H9 (cell line): ENCODE results near the gene GRIN2A. TPM values are rescaled to one million over a fixed set of nuclear protein-coding genes. Genes with fewer than 3 reads are reported as not detected.

Experiments used
- DNase-seq: peaks from one replicate; pipeline ENCODE4 v3.0.0-alpha.2; 2017
- H2AFZ ChIP-seq: one replicate; pipeline ENCODE4 v1.6.1; 2013; ENCODE audit warnings: mild to moderate bottlenecking, low read length, control low read depth, moderate library complexity
- H2AK5ac ChIP-seq: 2 replicates; pipeline ENCODE4 v1.6.1; 2013; ENCODE audit warnings: low read length, control low read depth, mixed read lengths; ENCODE audit not compliant: insufficient read length
- H2BK120ac ChIP-seq: one replicate; pipeline ENCODE4 v1.6.1; 2013; ENCODE audit warnings: low read depth, mild to moderate bottlenecking, low read length, control low read depth, inconsistent platforms; ENCODE audit not compliant: poor library complexity, severe bottlenecking
- H2BK12ac ChIP-seq: 2 replicates; pipeline ENCODE4 v1.6.1; 2013; ENCODE audit warnings: low read length, control low read depth, mixed read lengths, low read depth; ENCODE audit not compliant: insufficient read length
- H2BK15ac ChIP-seq: 2 replicates; pipeline ENCODE4 v1.6.1; 2013; ENCODE audit warnings: low read depth, low read length, control low read depth
- H2BK20ac ChIP-seq: one replicate; pipeline ENCODE4 v1.6.1; 2013; ENCODE audit warnings: low read depth, mild to moderate bottlenecking, low read length, control low read depth, inconsistent platforms; ENCODE audit not compliant: poor library complexity, severe bottlenecking
- H2BK5ac ChIP-seq: 2 replicates; pipeline ENCODE4 v1.6.1; 2013; ENCODE audit warnings: low read length, control low read depth, mixed read lengths; ENCODE audit not compliant: insufficient read length
- H3K14ac ChIP-seq: 2 replicates; pipeline ENCODE4 v1.6.1; 2013; ENCODE audit warnings: low read length, control low read depth; ENCODE audit not compliant: insufficient read depth
- H3K18ac ChIP-seq: 2 replicates; pipeline ENCODE4 v1.6.1; 2013; ENCODE audit warnings: low read depth, mild to moderate bottlenecking, mixed read lengths, low read length, control low read depth; ENCODE audit not compliant: insufficient read length
- H3K23ac ChIP-seq: 2 replicates; pipeline ENCODE4 v1.6.1; 2013; ENCODE audit warnings: low read length, control low read depth, mixed read lengths, low read depth; ENCODE audit not compliant: insufficient read length
- H3K23me2 ChIP-seq: 2 replicates; pipeline ENCODE4 v1.6.1; 2013; ENCODE audit warnings: low read depth, mild to moderate bottlenecking, mixed read lengths, low read length, control low read depth; ENCODE audit not compliant: insufficient read length, poor library complexity, severe bottlenecking
- H3K27ac ChIP-seq: 2 replicates; pipeline ENCODE4 v1.5.1; 2013; ENCODE audit warnings: low read length, control low read depth, mixed read lengths, low read depth; ENCODE audit not compliant: insufficient read length
- H3K27me3 ChIP-seq: 2 replicates; pipeline ENCODE4 v1.6.1; 2013; ENCODE audit warnings: low read length, control low read depth, inconsistent platforms; ENCODE audit not compliant: insufficient read depth
- H3K4ac ChIP-seq: 2 replicates; pipeline ENCODE4 v1.6.1; 2013; ENCODE audit warnings: low read depth, mild to moderate bottlenecking, control low read depth, inconsistent platforms, low read length, moderate library complexity
- H3K4me1 ChIP-seq: 2 replicates; pipeline ENCODE4 v1.6.1; 2013; ENCODE audit warnings: low read length, control low read depth, inconsistent platforms; ENCODE audit not compliant: insufficient read depth
- H3K4me2 ChIP-seq: 2 replicates; pipeline ENCODE4 v1.6.1; 2013; ENCODE audit warnings: low read length, control low read depth, mixed read lengths; ENCODE audit not compliant: insufficient read length, insufficient read depth
- H3K56ac ChIP-seq: 2 replicates; pipeline ENCODE4 v1.6.1; 2013; ENCODE audit warnings: low read depth, mild to moderate bottlenecking, mixed read lengths, low read length, control low read depth; ENCODE audit not compliant: insufficient read length
- H3K79me1 ChIP-seq: 2 replicates; pipeline ENCODE4 v1.6.1; 2013; ENCODE audit warnings: low read depth, mild to moderate bottlenecking, moderate library complexity, low read length, control low read depth, inconsistent platforms; ENCODE audit not compliant: insufficient read depth, poor library complexity, severe bottlenecking
- H3K79me2 ChIP-seq: 2 replicates; pipeline ENCODE4 v1.6.1; 2013; ENCODE audit warnings: low read length, control low read depth, inconsistent platforms; ENCODE audit not compliant: insufficient read depth
- H3K9ac ChIP-seq: 2 replicates; pipeline ENCODE4 v1.6.1; 2013; ENCODE audit warnings: low read length, control low read depth, mixed read lengths; ENCODE audit not compliant: insufficient read length; ENCODE audit errors: extremely low read depth
- H3K9me3 ChIP-seq: one replicate; pipeline ENCODE4 v1.6.1; 2013; ENCODE audit warnings: low read depth, low read length, inconsistent platforms; ENCODE audit not compliant: control insufficient read depth
- H3T11ph ChIP-seq: one replicate; pipeline ENCODE4 v1.6.1; 2013; ENCODE audit warnings: mild to moderate bottlenecking, low read length, control low read depth, inconsistent platforms
- H4K20me1 ChIP-seq: one replicate; pipeline ENCODE4 v1.6.1; 2013; ENCODE audit not compliant: control insufficient read depth, insufficient read length, insufficient read depth
- H4K5ac ChIP-seq: 2 replicates; pipeline ENCODE4 v1.6.1; 2013; ENCODE audit warnings: low read depth, mild to moderate bottlenecking, mixed read lengths, low read length, control low read depth; ENCODE audit not compliant: insufficient read length
- H4K8ac ChIP-seq: replicated peaks from 2 replicates; pipeline ENCODE4 v1.6.1; 2013; ENCODE audit warnings: low read length, control low read depth, mixed read lengths, low read depth; ENCODE audit not compliant: insufficient read length
- H4K91ac ChIP-seq: 2 replicates; pipeline ENCODE4 v1.6.1; 2013; ENCODE audit warnings: low read depth, mild to moderate bottlenecking, moderate library complexity, mixed read lengths, low read length, control low read depth; ENCODE audit not compliant: insufficient read length
- H3K27ac Mint-ChIP-seq, 3 experiments: 2 replicates in 2 of 3; 3 replicates in 1 of 3; pipeline ENCODE4 v1.8.0; 2020 to 2021; ENCODE audit warnings: mixed read lengths in 3 of 3, mild to moderate bottlenecking in 1 of 3, moderate library complexity in 1 of 3
- H3K27me3 Mint-ChIP-seq: 2 replicates; pipeline ENCODE4 v1.8.0; 2021; ENCODE audit warnings: low read depth, mild to moderate bottlenecking, moderate library complexity, mixed read lengths
- H3K36me3 Mint-ChIP-seq, 3 experiments: 2 replicates in 2 of 3; 3 replicates in 1 of 3; pipeline ENCODE4 v1.8.0; 2020 to 2021; ENCODE audit warnings: low read depth in 3 of 3, mixed read lengths in 3 of 3; ENCODE audit not compliant: insufficient read depth in 1 of 3
- H3K4me1 Mint-ChIP-seq, 2 experiments: 2 replicates each; pipeline ENCODE4 v1.8.0; 2020; ENCODE audit warnings: mixed read lengths in 2 of 2
- H3K4me3 Mint-ChIP-seq, 2 experiments: 2 replicates in 1 of 2; 3 replicates in 1 of 2; pipeline ENCODE4 v1.8.0; 2020 to 2021; ENCODE audit warnings: mild to moderate bottlenecking in 2 of 2, mixed read lengths in 2 of 2, moderate library complexity in 1 of 2
- H3K9me3 Mint-ChIP-seq, 2 experiments: 2 replicates in 1 of 2; 3 replicates in 1 of 2; pipeline ENCODE4 v1.8.0; 2020; ENCODE audit warnings: mild to moderate bottlenecking in 2 of 2, mixed read lengths in 2 of 2, moderate library complexity in 1 of 2
- WGBS: extraction: QIAGEN DNeasy Blood & Tissue Kit; methylation state at CpG from one replicate; pipeline ENCODE4 v1.1.7; 2013; ENCODE audit warnings: missing lambda C conversion rate, low lambda C conversion rate, mixed read lengths; ENCODE audit not compliant: insufficient read length; ENCODE audit errors: extremely low coverage; 5-methylcytosine and 5-hydroxymethylcytosine counted together
- total RNA-seq: library from RNA; stranded (reverse); gene quantifications from 2 replicates; pipeline ENCODE4 v1.2.1, GENCODE V29; 2021
- TF ChIP-seq, protein P1 (sequence below): fragments of 200-600 bp; sonication (generic); conservative IDR thresholded peaks from 3 replicates; pipeline ENCODE4 v1.8.0; 2021; ENCODE audit warnings: antibody characterized with exemption, mild to moderate bottlenecking

Gene GRIN2A
- total RNA-seq, 1 experiment from 2014 or later, result 1.5 TPM

DNA sequence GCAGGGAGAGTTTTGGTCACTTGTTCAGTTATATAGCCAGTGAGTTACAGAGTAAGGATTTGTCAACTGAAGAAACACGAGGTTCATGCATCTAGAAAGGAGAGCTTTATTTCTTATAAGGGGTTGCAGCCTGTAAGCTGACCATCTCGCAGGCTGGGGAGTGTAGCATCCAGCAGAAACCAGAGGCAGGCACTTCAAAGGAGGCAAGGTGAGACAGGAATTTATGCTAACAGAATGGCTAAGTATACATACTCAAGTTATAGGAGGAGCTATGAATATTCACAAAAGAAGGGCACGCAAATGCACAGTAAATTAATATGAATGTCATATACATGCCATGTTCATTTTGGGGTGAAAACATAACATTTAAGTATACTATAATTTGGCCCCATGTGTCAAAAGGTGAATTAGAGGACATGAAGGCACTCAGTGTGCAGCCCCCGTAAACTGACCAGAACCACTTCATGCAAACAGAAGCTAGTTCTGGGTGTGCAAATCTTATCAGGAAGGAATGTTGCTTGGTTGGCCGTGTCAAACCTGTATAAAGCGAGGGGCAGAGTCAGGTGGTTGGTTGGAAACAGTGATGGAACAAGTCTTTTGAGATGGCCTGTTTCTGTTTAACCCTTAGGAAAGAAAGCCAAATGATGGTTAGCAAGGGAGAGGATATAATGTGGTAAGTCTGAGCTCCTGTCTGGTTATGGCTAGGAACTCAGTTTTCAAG, 97.0 kb downstream of the GRIN2A start:
- H3K27me3 ChIP-seq, result no peaks in the 10 kb centered on the region
- no peak overlapping the region for H4K8ac ChIP-seq
- no peak overlapping the region for H2BK120ac ChIP-seq
- H2BK12ac ChIP-seq, result no peak overlapping the region
- no peak overlapping the region for H3K4me2 ChIP-seq
- H3K9ac ChIP-seq, result no peak overlapping the region
- H2BK5ac ChIP-seq, result no peak overlapping the region
- H3K27ac ChIP-seq, result no peak overlapping the region
- TF ChIP-seq, protein P1, sequence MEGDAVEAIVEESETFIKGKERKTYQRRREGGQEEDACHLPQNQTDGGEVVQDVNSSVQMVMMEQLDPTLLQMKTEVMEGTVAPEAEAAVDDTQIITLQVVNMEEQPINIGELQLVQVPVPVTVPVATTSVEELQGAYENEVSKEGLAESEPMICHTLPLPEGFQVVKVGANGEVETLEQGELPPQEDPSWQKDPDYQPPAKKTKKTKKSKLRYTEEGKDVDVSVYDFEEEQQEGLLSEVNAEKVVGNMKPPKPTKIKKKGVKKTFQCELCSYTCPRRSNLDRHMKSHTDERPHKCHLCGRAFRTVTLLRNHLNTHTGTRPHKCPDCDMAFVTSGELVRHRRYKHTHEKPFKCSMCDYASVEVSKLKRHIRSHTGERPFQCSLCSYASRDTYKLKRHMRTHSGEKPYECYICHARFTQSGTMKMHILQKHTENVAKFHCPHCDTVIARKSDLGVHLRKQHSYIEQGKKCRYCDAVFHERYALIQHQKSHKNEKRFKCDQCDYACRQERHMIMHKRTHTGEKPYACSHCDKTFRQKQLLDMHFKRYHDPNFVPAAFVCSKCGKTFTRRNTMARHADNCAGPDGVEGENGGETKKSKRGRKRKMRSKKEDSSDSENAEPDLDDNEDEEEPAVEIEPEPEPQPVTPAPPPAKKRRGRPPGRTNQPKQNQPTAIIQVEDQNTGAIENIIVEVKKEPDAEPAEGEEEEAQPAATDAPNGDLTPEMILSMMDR, result no peak
- no peak overlapping the region for H2AK5ac ChIP-seq
- H2BK15ac ChIP-seq, result no peak overlapping the region
- H3K79me2 ChIP-seq, result no peaks in the 10 kb centered on the region
- no peak overlapping the region for H3K18ac ChIP-seq
- no peak overlapping the region for H2BK20ac ChIP-seq
- no peak overlapping the region for H3K4ac ChIP-seq
- H3T11ph ChIP-seq, result no peak overlapping the region
- H2AFZ ChIP-seq, result no peak overlapping the region
- H3K27ac Mint-ChIP-seq, result no peak overlapping the region
- no peak for DNase-seq
- H3K9me3 ChIP-seq, result no peaks in the 10 kb centered on the region
- H3K9me3 Mint-ChIP-seq, result peaks cover 2% of the 10 kb centered on the region in 2 experiments; a peak in 2 of 5 replicates
- no peaks in the 10 kb centered on the region for H3K23me2 ChIP-seq
- H3K79me1 ChIP-seq, result no peaks in the 10 kb centered on the region
- no CpG with 5 or more reads among the region's 6 CpGs for WGBS
- no peak overlapping the region for H3K4me3 Mint-ChIP-seq
- peaks cover 9 to 16% of the 10 kb centered on the region in 2 experiments for H3K4me1 Mint-ChIP-seq
- no peaks in the 10 kb centered on the region for H4K20me1 ChIP-seq
- no peaks in the 10 kb centered on the region for H3K36me3 Mint-ChIP-seq
- H4K91ac ChIP-seq, result no peak overlapping the region
- H3K27me3 Mint-ChIP-seq, result no peaks in the 10 kb centered on the region
- H4K5ac ChIP-seq, result no peak overlapping the region
- H3K56ac ChIP-seq, result no peak overlapping the region
- H3K4me1 ChIP-seq, result no peaks in the 10 kb centered on the region; the same call in 1 of the 2 replicates
- H3K23ac ChIP-seq, result no peak overlapping the region
- no peak overlapping the region for H3K14ac ChIP-seq
